Testis (tissue), 2 donors: ENCODE results near the gene PPFIBP2.

ENCODE experiments used
- POLR2A ChIP-seq: fragments of 450-650 bp; IDR thresholded peaks from one replicate; pipeline ENCODE4 v1.6.1; 2017; ENCODE audit warnings: antibody characterized with exemption, mild to moderate bottlenecking, moderate library complexity
- TF ChIP-seq, protein P1 (sequence below), 3 experiments: fragments of 450-650 bp in 2 of 3; fragments of 200-600 bp in 1 of 3; sonication (generic) in 1 of 3; IDR thresholded peaks; one replicate each; pipeline ENCODE4 v1.5.1; 2016 to 2019; ENCODE audit warnings: antibody characterized with exemption in 3 of 3, mild to moderate bottlenecking in 2 of 3, moderate library complexity in 1 of 3

DNA sequence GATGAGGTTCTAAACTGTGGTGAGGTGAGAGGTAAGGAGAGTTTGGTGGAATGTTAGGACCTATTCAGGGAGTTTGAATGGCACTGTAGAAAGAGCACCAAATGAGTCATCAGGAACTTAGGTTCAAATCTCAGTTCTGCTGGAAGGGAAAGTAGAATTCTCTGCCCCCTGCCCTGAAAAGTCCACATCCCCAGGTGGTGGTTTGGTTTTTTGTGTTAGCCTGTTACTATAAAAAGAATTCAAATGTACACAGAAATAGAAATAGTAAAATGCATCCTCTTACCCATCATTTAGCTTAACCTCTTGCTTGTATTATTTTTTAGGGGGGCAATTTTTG lies 20.2 kb downstream of the PPFIBP2 start:
- TF ChIP-seq, protein P1, sequence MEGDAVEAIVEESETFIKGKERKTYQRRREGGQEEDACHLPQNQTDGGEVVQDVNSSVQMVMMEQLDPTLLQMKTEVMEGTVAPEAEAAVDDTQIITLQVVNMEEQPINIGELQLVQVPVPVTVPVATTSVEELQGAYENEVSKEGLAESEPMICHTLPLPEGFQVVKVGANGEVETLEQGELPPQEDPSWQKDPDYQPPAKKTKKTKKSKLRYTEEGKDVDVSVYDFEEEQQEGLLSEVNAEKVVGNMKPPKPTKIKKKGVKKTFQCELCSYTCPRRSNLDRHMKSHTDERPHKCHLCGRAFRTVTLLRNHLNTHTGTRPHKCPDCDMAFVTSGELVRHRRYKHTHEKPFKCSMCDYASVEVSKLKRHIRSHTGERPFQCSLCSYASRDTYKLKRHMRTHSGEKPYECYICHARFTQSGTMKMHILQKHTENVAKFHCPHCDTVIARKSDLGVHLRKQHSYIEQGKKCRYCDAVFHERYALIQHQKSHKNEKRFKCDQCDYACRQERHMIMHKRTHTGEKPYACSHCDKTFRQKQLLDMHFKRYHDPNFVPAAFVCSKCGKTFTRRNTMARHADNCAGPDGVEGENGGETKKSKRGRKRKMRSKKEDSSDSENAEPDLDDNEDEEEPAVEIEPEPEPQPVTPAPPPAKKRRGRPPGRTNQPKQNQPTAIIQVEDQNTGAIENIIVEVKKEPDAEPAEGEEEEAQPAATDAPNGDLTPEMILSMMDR (IDR thresholded peaks at IDR 0.05): no peak
- TF ChIP-seq POLR2A: no peak
